H7 (cell line): ENCODE measurements around the gene ERI3. TPM values are rescaled to one million over a fixed set of nuclear protein-coding genes. Genes with fewer than 3 reads are reported as not detected.

Experiments used
- DNase-seq: peaks from one replicate; pipeline ENCODE4 v3.0.0; 2012
- H3K27me3 ChIP-seq: 2 replicates; pipeline ENCODE4 v1.6.0; 2011; ENCODE audit warnings: mild to moderate bottlenecking, low read length; ENCODE audit not compliant: control insufficient read depth, insufficient read depth
- H3K36me3 ChIP-seq: replicated peaks from 2 replicates; pipeline ENCODE4 v1.5.1; 2011; ENCODE audit warnings: low read length; ENCODE audit not compliant: control insufficient read depth, insufficient read depth
- H3K4me3 ChIP-seq: 2 replicates; pipeline ENCODE4 v1.5.1; 2011; ENCODE audit warnings: low read depth, mild to moderate bottlenecking, control low read depth, low read length, moderate library complexity; ENCODE audit not compliant: insufficient read depth
- total RNA-seq: library from RNA; depleted of rRNA; stranded (reverse); fragments of >200 nt; shearing (Covaris generic); gene quantifications from 2 replicates; pipeline ENCODE4 v1.2.3, GENCODE V29; 2014

Gene ERI3
- total RNA-seq, 1 experiment from 2014 or later, result 141 TPM

GRCh38 chr1:44293761-44294315 lies 61.2 kb downstream of the ERI3 start:
- H3K27me3 ChIP-seq, result no peaks in the 10 kb centered on the region
- DNase-seq, result no peak
- no peak overlapping the region for H3K4me3 ChIP-seq
- H3K36me3 ChIP-seq, result peaks cover 21% of the 10 kb centered on the region

GRCh38 chr1:44292651-44293050 lies 62.4 kb downstream of the ERI3 start:
- H3K36me3 ChIP-seq, result peaks cover 19% of the 10 kb centered on the region
- no peak overlapping the region for H3K4me3 ChIP-seq
- no peak for DNase-seq
- H3K27me3 ChIP-seq, result no peaks in the 10 kb centered on the region

- Histone ChIP-seq H3K36me3 (peaks cover 11% of the 10 kb centered on the region), H3K27me3 (no peaks in the 10 kb centered on the region), H3K4me3 (no peak overlapping the region)
- peak; percentile 42 for DNase-seq
Observed at GRCh38 chr1:44290250-44291094, 64.6 kb downstream of the ERI3 start.

GRCh38 chr1:44289530-44289929 lies 65.5 kb downstream of the ERI3 start:
- H3K27me3 ChIP-seq, result no peaks in the 10 kb centered on the region
- H3K4me3 ChIP-seq, result no peak overlapping the region
- peak; percentile 46 for DNase-seq
- peaks cover 10% of the 10 kb centered on the region for H3K36me3 ChIP-seq

GRCh38 chr1:44288883-44289282 lies 66.2 kb downstream of the ERI3 start:
- no peaks in the 10 kb centered on the region for H3K27me3 ChIP-seq
- no peak overlapping the region for H3K4me3 ChIP-seq
- no peak for DNase-seq
- H3K36me3 ChIP-seq, result peaks cover 9% of the 10 kb centered on the region

- DNase-seq, result no peak
- H3K4me3 ChIP-seq, result no peak overlapping the region
- peaks cover 8% of the 10 kb centered on the region for H3K36me3 ChIP-seq
Observed at GRCh38 chr1:44284184-44284583, 70.9 kb downstream of the ERI3 start.

GRCh38 chr1:44283524-44284173 lies 71.4 kb downstream of the ERI3 start:
- no peaks in the 10 kb centered on the region for H3K27me3 ChIP-seq
- DNase-seq, result no peak
- no peak overlapping the region for H3K4me3 ChIP-seq
- peaks cover 8% of the 10 kb centered on the region for H3K36me3 ChIP-seq

More at GRCh38 chr1:44284184-44284583, 70.9 kb downstream of the ERI3 start:
- H3K27me3 ChIP-seq, result no peaks in the 10 kb centered on the region

- Histone ChIP-seq H3K27me3 (no peaks in the 10 kb centered on the region), H3K36me3 (peaks cover 8% of the 10 kb centered on the region), H3K4me3 (no peak overlapping the region)
- DNase-seq, result no peak
Observed at GRCh38 chr1:44282704-44283426, 72.2 kb downstream of the ERI3 start.

- peaks cover 6% of the 10 kb centered on the region for H3K36me3 ChIP-seq
- no peak overlapping the region for H3K4me3 ChIP-seq
- no peaks in the 10 kb centered on the region for H3K27me3 ChIP-seq
- DNase-seq, result no peak
Observed at GRCh38 chr1:44281962-44282703, 72.9 kb downstream of the ERI3 start.

- no peak overlapping the region for H3K4me3 ChIP-seq
- H3K36me3 ChIP-seq, result no peaks in the 10 kb centered on the region; the same call in 1 of the 2 replicates
- DNase-seq, result no peak
- no peaks in the 10 kb centered on the region for H3K27me3 ChIP-seq
Observed at GRCh38 chr1:44276901-44277300, 78.2 kb downstream of the ERI3 start.

GRCh38 chr1:44275991-44276405 lies 79.1 kb downstream of the ERI3 start:
- no peak for DNase-seq
- H3K4me3 ChIP-seq, result no peak overlapping the region
- H3K27me3 ChIP-seq, result no peaks in the 10 kb centered on the region
- H3K36me3 ChIP-seq, result no peaks in the 10 kb centered on the region

GRCh38 chr1:44275296-44275962 lies 79.6 kb downstream of the ERI3 start:
- H3K27me3 ChIP-seq, result no peaks in the 10 kb centered on the region
- no peak for DNase-seq
- H3K4me3 ChIP-seq, result no peak overlapping the region
- H3K36me3 ChIP-seq, result no peaks in the 10 kb centered on the region

GRCh38 chr1:44273560-44274350 lies 81.3 kb downstream of the ERI3 start:
- H3K36me3 ChIP-seq, result no peaks in the 10 kb centered on the region
- no peaks in the 10 kb centered on the region for H3K27me3 ChIP-seq
- DNase-seq, result no peak
- no peak overlapping the region for H3K4me3 ChIP-seq
